PC-3 (cell line): ENCODE data around the gene LHFPL2.

Experiments
- EZH2phosphoT487 ChIP-seq: fragments of 300-600 bp; sonication (generic); IDR thresholded peaks from 2 replicates; pipeline ENCODE4 v1.6.1; 2018; ENCODE audit warnings: mild to moderate bottlenecking, antibody characterized with exemption, low read length, borderline replicate concordance
- TF ChIP-seq, protein P1 (sequence below): fragments of 300-600 bp; sonication (generic); conservative IDR thresholded peaks from 2 replicates; pipeline ENCODE4 v1.5.1; 2017; ENCODE audit warnings: antibody characterized with exemption, low read depth, mild to moderate bottlenecking, low read length

DNA sequence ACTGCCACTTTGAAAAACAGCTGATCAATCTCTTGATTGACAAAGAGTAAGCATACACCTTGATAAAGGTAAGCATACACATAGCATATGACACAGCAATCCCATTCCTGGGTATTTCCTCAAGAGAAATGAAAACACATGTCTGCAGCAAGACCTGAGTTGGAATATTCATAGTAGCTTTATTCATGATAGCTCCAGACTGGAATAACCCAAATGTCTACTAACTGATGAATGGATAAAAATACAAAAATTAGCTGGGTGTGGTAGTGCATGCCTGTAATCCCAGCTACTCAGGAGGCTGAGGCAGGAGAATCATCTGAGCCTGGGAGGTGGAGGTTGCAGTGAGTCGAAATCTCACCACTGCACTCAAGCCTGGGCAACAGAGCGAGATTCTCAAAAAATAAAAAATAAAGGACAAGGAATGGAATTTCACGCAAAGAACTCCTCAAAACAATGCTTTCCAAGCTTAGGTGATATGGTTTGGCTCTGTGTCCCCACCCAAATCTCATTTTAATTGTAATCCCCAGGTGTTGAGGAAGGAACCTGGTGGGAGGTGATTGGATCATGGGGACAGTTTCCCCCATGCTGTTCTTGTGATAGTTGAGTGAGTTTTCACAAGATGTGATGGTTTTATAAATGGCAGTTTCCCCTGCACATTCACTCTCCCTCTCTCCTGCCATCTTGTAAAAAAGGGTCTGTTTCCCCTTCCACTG is 41.1 kb upstream of the LHFPL2 start:
- TF ChIP-seq EZH2phosphoT487: no peak
- TF ChIP-seq, protein P1, sequence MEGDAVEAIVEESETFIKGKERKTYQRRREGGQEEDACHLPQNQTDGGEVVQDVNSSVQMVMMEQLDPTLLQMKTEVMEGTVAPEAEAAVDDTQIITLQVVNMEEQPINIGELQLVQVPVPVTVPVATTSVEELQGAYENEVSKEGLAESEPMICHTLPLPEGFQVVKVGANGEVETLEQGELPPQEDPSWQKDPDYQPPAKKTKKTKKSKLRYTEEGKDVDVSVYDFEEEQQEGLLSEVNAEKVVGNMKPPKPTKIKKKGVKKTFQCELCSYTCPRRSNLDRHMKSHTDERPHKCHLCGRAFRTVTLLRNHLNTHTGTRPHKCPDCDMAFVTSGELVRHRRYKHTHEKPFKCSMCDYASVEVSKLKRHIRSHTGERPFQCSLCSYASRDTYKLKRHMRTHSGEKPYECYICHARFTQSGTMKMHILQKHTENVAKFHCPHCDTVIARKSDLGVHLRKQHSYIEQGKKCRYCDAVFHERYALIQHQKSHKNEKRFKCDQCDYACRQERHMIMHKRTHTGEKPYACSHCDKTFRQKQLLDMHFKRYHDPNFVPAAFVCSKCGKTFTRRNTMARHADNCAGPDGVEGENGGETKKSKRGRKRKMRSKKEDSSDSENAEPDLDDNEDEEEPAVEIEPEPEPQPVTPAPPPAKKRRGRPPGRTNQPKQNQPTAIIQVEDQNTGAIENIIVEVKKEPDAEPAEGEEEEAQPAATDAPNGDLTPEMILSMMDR: no peak
